Hepatocyte (in vitro differentiated cells): ENCODE results near the gene YJEFN3. TPM values are rescaled to one million over a fixed set of nuclear protein-coding genes. Genes with fewer than 3 reads are reported as not detected.

Experiments
- DNase-seq: peaks from one replicate; pipeline ENCODE4 v3.0.0-alpha.2; 2016; ENCODE audit warnings: low spot score
- H2AFZ ChIP-seq: fragments of 200-600 bp; sonication (generic); 2 replicates; pipeline ENCODE4 v1.6.0; 2016; ENCODE audit warnings: antibody characterized with exemption, mild to moderate bottlenecking
- H3K27ac ChIP-seq: fragments of 200-600 bp; sonication (generic); 2 replicates; pipeline ENCODE4 v1.5.1; 2016; ENCODE audit warnings: mild to moderate bottlenecking
- H3K27me3 ChIP-seq: fragments of 200-600 bp; sonication (generic); 2 replicates; pipeline ENCODE4 v1.6.1; 2016
- H3K36me3 ChIP-seq: fragments of 200-600 bp; sonication (generic); replicated peaks from 2 replicates; pipeline ENCODE4 v1.5.1; 2016; ENCODE audit warnings: low read depth; ENCODE audit not compliant: insufficient read depth
- H3K4me1 ChIP-seq: fragments of 200-600 bp; sonication (generic); 2 replicates; pipeline ENCODE4 v1.5.1; 2016; ENCODE audit warnings: mild to moderate bottlenecking, moderate library complexity; ENCODE audit not compliant: insufficient read depth
- H3K4me2 ChIP-seq: fragments of 200-600 bp; sonication (generic); 2 replicates; pipeline ENCODE4 v1.6.0; 2016
- H3K4me3 ChIP-seq: fragments of 200-600 bp; sonication (generic); 2 replicates; pipeline ENCODE4 v1.5.1; 2016; ENCODE audit warnings: mild to moderate bottlenecking
- H3K79me2 ChIP-seq: fragments of 200-600 bp; sonication (generic); 2 replicates; pipeline ENCODE4 v1.6.0; 2017; ENCODE audit warnings: mild to moderate bottlenecking
- H3K9me2 ChIP-seq: fragments of 200-600 bp; sonication (generic); replicated peaks from 2 replicates; pipeline ENCODE4 v1.6.0; 2017; ENCODE audit warnings: mild to moderate bottlenecking; ENCODE audit not compliant: insufficient read depth
- H3K9me3 ChIP-seq: fragments of 200-600 bp; sonication (generic); 2 replicates; pipeline ENCODE4 v1.5.1; 2016; ENCODE audit warnings: low read depth, mild to moderate bottlenecking
- H4K20me1 ChIP-seq: fragments of 200-600 bp; sonication (generic); 2 replicates; pipeline ENCODE4 v1.6.0; 2016; ENCODE audit warnings: mild to moderate bottlenecking; ENCODE audit not compliant: insufficient read depth, poor library complexity, severe bottlenecking
- CTCF ChIP-seq: fragments of 200-600 bp; sonication (generic); IDR thresholded peaks from 2 replicates; pipeline ENCODE4 v1.5.1; 2016; ENCODE audit warnings: antibody characterized with exemption, mild to moderate bottlenecking; ENCODE audit not compliant: poor library complexity
- EZH2 ChIP-seq: fragments of 200-600 bp; sonication (generic); IDR thresholded peaks from 2 replicates; pipeline ENCODE4 v1.6.1; 2016; ENCODE audit warnings: antibody characterized with exemption, mild to moderate bottlenecking, borderline replicate concordance
- EZH2phosphoT487 ChIP-seq: fragments of 200-600 bp; sonication (generic); IDR thresholded peaks from one replicate; pipeline ENCODE4 v1.6.1; 2018; ENCODE audit warnings: antibody characterized with exemption, mild to moderate bottlenecking, low read depth, moderate library complexity; ENCODE audit not compliant: unreplicated experiment, severe bottlenecking
- WGBS: methylation state at CpG from one replicate; pipeline ENCODE4 v1.1.6; 2016; ENCODE audit warnings: low lambda C conversion rate; ENCODE audit errors: missing lambda C conversion rate; 5-methylcytosine and 5-hydroxymethylcytosine counted together
- polyA plus RNA-seq: library from polyadenylated mRNA; unstranded; fragments of >200 nt; fragmentation: Nextera tagmentation; extraction: Ambion mirVana; gene quantifications from 2 replicates; pipeline ENCODE4 v1.2.1, GENCODE V29; 2016
- total RNA-seq: library from RNA; depleted of rRNA; stranded (reverse); fragments of >200 nt; gene quantifications from 2 replicates; pipeline ENCODE4 v1.2.3, GENCODE V29; 2014

YJEFN3 gene
- total and polyA plus RNA-seq, 2 experiments from 2014 or later, result 3.0 to 12.5 TPM

DNA sequence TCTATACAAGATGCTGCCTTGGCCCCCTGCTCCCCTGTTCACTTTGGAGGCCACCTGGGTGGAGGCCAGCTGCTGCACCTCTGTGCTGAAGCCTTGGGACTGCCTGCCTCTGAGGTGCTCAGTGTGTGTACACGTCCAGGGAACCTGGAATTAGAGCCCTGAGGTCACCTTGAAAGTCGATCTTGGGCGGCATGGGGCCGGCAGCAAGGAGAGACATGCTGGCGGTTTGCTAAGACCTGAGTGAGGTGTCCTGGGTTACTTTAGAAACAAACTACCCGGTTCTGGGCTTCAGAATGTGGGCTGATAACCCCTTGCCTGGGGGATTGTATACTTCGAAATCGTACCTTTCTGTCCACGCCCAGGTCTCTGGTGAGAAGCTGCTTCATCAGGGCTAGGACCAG, 38.9 kb upstream of the YJEFN3 start:
- peaks cover 50% of the 10 kb centered on the region for H3K4me1 ChIP-seq
- 70% methylated on average over 9 of the region's 9 CpGs for WGBS
- H3K4me2 ChIP-seq, result peak overlapping the region; percentile 63
- H3K36me3 ChIP-seq, result no peaks in the 10 kb centered on the region
- no peak for TF ChIP-seq CTCF
- TF ChIP-seq EZH2, result no peak
- TF ChIP-seq EZH2phosphoT487, result no peak
- H3K4me3 ChIP-seq, result no peak overlapping the region
- H3K79me2 ChIP-seq, result peaks cover 37% of the 10 kb centered on the region
- peak overlapping the region; percentile 95 for H3K27ac ChIP-seq
- no peaks in the 10 kb centered on the region for H3K9me3 ChIP-seq
- no peaks in the 10 kb centered on the region for H3K9me2 ChIP-seq
- H4K20me1 ChIP-seq, result no peaks in the 10 kb centered on the region
- H3K27me3 ChIP-seq, result no peaks in the 10 kb centered on the region
- DNase-seq, result peak; percentile 31
- no peak overlapping the region for H2AFZ ChIP-seq

GRCh38 chr19:19490214-19490968, 38.3 kb upstream of the YJEFN3 start:
- 46% methylated on average over 20 of the region's 20 CpGs for WGBS
- DNase-seq, result peak; percentile 86
- H3K36me3 ChIP-seq, result no peaks in the 10 kb centered on the region

DNA sequence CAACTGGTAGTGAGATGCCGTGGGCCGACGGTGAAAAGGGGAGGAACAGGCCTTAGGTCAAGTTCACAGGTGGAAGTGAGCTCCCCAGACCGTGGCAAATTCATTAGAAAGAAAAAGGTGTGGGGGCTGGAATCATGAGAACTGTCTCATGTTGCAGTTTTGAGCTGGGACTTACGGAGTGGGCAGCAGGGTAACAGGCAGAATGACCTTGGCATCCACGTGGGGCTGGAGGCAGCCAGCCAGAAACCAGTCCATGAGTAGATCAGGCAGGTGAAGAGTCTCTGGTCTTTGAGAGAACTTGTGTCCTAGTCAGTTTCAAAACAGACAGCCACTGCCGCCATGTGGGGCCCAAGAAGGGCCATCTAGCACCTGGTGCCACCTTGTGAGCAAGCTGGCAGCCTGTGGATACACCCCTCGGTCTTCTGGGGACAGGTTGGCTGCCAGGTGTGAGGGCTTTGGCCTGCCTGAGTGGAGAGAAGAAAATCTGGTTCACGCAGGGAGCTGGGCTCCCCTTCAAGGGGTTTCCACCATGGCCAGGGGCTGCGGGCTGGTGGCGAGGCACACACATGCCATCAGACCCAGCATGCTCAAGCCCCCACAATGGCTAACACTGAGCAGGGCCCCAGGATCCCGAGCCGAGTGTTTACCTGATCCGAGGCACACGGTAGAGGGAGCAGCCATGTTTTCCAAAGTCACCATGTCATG, 37.2 kb upstream of the YJEFN3 start:
- Histone ChIP-seq H4K20me1 (no peaks in the 10 kb centered on the region), H3K9me2 (no peaks in the 10 kb centered on the region), H3K4me3 (no peak overlapping the region), H3K4me2 (no peak overlapping the region), H3K27ac (no peak overlapping the region), H3K36me3 (no peaks in the 10 kb centered on the region), H3K9me3 (no peaks in the 10 kb centered on the region), H3K79me2 (peaks cover 23% of the 10 kb centered on the region), H2AFZ (no peak overlapping the region), H3K27me3 (no peaks in the 10 kb centered on the region), H3K4me1 (peaks cover 35% of the 10 kb centered on the region)
- 94% methylated on average over 15 of the region's 15 CpGs for WGBS
- TF ChIP-seq EZH2 (no peak), CTCF (no peak), EZH2phosphoT487 (no peak)
- DNase-seq, result no peak

More at GRCh38 chr19:19490214-19490968, 38.3 kb upstream of the YJEFN3 start:
- no peaks in the 10 kb centered on the region for H4K20me1 ChIP-seq
- TF ChIP-seq CTCF (peak; percentile 92), EZH2phosphoT487 (no peak)
- no peaks in the 10 kb centered on the region for H3K9me3 ChIP-seq
- H3K79me2 ChIP-seq, result peaks cover 31% of the 10 kb centered on the region
- no peaks in the 10 kb centered on the region for H3K9me2 ChIP-seq
- peaks cover 44% of the 10 kb centered on the region for H3K4me1 ChIP-seq
- peak overlapping the region; percentile 63 for H3K4me2 ChIP-seq
- peak overlapping the region; percentile 95 for H3K27ac ChIP-seq
- H3K27me3 ChIP-seq, result no peaks in the 10 kb centered on the region
- H2AFZ ChIP-seq, result no peak overlapping the region
- no peak overlapping the region for H3K4me3 ChIP-seq
